ENCODE measurements around the gene FGF22.
A peak's percentile ranks its signal among the peaks of the same experiment; 100 is the strongest.
"Not testable (repeated sequence)": the region's sequence is repeated elsewhere in the genome, so short reads cannot be mapped to it uniquely, and the experiment has no call there.

The FGF22 gene

GRCh38 chr19:621819-622218 is 17.9 kb upstream of the FGF22 start:
- no peak for DNase-seq (ENCODE audit: low read depth in 3 of 3, low spot score in 1 of 3)

DNA sequence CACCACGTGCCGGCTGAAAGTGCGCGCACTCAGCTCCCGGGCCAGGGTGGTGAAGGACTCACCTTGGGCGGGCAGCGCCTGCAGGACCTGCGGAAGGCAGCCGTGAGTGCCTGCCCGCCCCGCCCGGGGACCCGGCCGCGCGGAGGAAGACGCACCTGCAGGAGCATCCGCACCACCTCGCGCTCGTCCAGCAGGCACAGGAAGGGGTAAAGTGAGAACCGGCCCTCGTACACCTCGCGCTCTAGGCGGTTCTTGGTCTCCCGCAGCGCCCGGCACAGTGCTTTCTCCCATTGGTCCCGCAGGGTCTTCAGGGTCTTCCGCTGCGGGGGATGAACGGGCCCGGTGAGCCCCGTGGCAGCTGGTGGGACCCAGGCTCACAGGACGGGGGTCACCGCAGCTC is 17.0 kb upstream of the FGF22 start:
- no peak for DNase-seq (ENCODE audit: low read depth in 3 of 3, low spot score in 1 of 3)

DNA sequence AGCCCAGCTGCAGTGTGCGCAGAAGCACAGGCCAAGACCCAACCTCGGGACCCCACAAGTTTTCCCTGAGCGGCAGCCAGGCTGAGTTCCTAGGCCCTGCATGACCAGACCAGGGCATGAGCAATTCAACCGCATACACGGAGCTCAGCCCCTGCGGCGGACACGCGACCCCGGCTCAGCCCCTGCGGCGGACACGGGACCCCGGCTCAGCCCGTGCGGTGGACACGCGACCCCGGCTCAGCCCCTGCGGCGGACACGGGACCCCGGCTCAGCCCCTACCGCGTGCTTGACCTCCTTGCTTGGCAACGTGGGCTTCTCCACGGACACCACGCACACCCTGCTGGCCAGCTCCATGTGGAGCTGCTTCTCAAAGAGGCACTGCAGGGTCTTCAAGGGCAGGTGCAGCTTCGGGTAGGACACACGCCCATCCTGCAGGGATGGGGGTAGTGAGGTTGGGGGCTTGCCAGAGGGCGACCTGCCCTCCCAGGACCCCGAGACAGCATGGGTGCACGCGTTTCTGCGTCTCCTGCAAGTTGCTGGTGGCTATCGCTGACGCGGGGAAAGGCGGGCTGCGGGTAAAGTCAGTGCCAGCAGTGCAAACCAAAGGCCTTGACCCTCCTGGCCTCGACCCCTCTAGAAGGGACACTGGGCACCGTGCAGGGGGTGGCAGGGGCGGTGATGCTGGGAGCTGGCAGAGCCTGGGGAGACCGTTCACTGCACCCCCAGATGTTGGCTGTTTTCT is 16.3 kb upstream of the FGF22 start:
- DNase-seq (ENCODE audit: low read depth in 3 of 3, low spot score in 1 of 3), result no peak

- no peak for DNase-seq (ENCODE audit: low read depth in 3 of 3, low spot score in 1 of 3)
These were observed 15.7 kb upstream of the FGF22 start for GRCh38 chr19:623974-624373.

- DNase-seq (ENCODE audit: low read depth in 3 of 3, low spot score in 1 of 3), result no peak
These were observed 15.1 kb upstream of the FGF22 start for GRCh38 chr19:624433-625109.

GRCh38 chr19:625257-625656 is 14.4 kb upstream of the FGF22 start:
- no peak for DNase-seq (ENCODE audit: low read depth in 3 of 3, low spot score in 1 of 3)

- DNase-seq (ENCODE audit: low read depth in 3 of 3, low spot score in 1 of 3), result not testable (repeated sequence)
These were observed 13.1 kb upstream of the FGF22 start for GRCh38 chr19:626566-626965.

- no peak for DNase-seq (ENCODE audit: low read depth in 3 of 3, low spot score in 1 of 3)
These were observed 11.5 kb upstream of the FGF22 start for GRCh38 chr19:628168-628567.

GRCh38 chr19:629515-629914 is 10.2 kb upstream of the FGF22 start:
- DNase-seq (ENCODE audit: low read depth in 3 of 3, low spot score in 1 of 3), result not testable (repeated sequence)

GRCh38 chr19:629961-630714 is 9.5 kb upstream of the FGF22 start:
- DNase-seq (ENCODE audit: low read depth in 3 of 3, low spot score in 1 of 3), result no peak

DNA sequence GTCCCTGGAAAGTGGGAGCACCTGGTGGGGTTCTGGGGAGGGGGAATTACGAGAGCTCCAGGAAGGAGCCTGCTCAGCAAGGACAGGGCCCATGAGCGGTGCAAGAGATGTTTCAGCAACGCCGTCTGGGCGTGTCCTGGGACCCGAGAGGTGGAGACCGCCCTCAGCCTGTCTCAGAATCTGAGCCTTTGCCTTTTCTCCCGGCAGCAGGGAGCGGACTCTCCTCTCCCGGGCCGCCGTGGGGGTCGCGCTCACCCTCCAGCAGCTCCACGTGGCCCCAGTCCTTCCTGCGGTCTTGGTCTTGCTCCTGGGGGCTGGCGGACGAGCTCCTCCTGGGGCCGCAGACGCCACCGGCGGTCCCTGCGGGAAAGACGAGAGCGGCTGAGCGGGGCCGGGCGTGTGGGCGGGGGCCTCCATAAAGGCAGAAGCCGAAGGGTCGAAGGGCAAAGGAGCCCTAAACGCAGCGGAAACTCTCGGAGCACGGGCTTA is 7.1 kb upstream of the FGF22 start:
- no peak for DNase-seq (ENCODE audit: low read depth in 3 of 3, low spot score in 1 of 3)

- peak; percentile 89 to 96 (median 91) for DNase-seq (ENCODE audit: low read depth in 3 of 3, low spot score in 1 of 3)
These were observed 6.5 kb upstream of the FGF22 start, which contains the start of gene POLRMT for GRCh38 chr19:633068-633785. POLRMT (minus strand) TSS chr19:633537; CDS start chr19:633512, 25 bp downstream.

DNA sequence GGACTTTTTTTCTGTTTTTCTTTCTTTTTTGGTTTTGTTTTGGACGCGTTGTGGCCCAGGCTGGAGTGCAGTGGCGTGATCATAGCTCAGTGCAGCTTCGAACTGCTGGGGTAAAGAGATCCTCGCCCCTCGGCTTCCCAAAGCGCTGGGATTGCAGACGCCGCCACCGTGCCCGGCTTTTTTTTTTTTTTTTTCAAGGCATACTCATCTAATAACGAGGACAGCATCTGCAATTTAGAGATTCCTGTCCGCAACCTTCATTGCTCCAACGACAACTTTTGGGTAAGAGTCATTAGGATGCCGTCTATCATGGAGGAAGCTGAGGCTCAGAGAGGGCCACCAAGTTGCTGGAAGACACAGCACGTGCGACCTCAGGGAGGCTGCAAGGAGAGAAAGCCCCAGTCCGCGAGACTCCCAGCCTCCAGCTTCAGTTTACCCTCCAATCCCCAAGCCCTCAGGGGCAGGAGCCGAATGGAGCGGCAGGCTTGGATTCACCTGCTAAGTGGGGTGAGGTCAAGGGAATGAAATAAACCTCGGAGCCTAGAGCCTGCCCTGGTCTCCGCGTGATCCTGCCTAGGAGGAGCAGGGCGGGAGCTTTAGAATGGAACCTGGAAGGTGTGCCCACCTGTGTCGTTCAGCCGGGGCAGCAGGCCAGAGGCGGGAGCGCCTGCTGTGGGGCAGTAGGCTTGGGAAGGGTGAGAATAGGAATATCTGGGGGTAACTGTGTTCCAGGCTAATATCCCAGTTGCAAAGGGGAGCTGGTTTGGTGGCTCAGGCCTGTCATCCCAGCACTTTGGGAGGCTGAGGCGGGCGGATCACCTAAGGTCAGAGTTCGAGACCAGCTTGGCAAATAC is 5.7 kb upstream of the FGF22 start:
- no peak for DNase-seq (ENCODE audit: low read depth in 3 of 3, low spot score in 1 of 3)

- DNase-seq (ENCODE audit: low read depth in 3 of 3, low spot score in 1 of 3), result no peak
These were observed 4.6 kb upstream of the FGF22 start for GRCh38 chr19:634975-635652.

DNA sequence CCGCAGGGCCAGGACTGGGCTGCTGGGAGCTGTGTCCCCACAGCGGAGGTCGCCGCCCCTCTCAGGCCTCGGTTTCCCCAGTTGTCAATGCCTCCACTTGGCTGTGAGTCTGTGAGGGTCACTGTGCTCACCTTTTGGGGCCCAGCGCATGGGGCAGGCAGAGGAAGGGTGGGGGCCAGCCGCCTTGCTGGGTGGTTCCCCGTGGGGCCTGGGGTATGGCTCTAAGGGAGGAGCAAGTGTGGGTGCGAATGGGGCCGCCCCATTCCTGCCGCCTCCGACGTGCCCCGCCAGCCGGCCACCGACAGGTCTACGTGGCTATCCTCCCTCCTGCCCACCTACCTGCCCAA is 800 bp upstream of the FGF22 start:
- no peak for DNase-seq (ENCODE audit: low read depth in 3 of 3, low spot score in 1 of 3)

DNA sequence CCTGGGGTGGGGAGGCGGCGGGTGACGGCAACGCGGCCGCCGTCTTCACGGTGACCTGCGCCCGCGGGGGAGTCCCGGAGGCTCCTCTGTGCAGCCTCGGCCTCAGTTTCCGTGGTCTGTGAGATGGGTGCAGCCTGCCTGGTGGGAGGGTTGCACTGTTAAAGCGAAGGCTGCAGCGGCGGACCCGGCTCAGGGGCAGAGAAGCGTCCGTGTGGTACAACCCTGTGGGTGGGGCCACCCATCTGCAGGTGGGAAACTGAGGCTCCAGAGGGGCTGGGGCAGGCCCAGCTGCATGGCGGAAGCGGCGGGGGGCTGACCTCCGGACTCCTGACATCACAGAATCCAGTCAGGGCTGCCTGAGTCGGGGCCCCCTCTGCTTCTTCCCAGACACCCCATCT is 481 bp downstream of the FGF22 start:
- no peak for DNase-seq (ENCODE audit: low read depth in 3 of 3, low spot score in 1 of 3)

- no peak for DNase-seq (ENCODE audit: low read depth in 3 of 3, low spot score in 1 of 3)
These were observed 1.0 kb downstream of the FGF22 start for GRCh38 chr19:640606-641189.

DNA sequence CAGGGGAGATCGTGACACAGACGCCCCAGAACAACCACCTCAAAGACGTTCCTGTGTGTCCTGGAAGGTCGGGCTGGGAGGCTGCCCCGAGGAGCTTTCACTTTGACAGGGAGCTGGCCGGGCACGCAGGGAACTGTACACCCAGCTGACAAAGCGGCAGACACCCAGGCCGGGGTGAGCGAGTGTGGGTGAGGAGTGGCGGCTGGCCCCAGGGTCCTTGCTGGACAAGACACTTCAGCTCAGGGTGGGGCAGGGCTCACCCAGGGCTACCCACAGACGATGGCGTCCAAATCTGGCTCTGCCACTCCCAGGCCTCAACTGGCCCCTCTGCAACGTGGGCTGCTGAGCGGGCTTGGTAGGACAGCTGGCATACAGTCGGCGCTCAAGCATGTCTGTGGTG is 2.0 kb downstream of the FGF22 start:
- no peak for DNase-seq (ENCODE audit: low read depth in 3 of 3, low spot score in 1 of 3)
